H1 (cell line): ENCODE data around the gene DOCK9. TPM values are rescaled to one million over a fixed set of nuclear protein-coding genes. Genes with fewer than 3 reads are reported as not detected.

Source experiments
- CTCF ChIA-PET: fragments of 300-600 bp; sonication (Branson Sonifier 250); formaldehyde crosslinking; loops from one replicate; lab custom pipeline; 2021; ENCODE audit not compliant: partially characterized antibody; lab: Charles Lee
- POLR2A ChIA-PET: fragments of 300-600 bp; sonication (Branson Sonifier 250); formaldehyde crosslinking; loops from one replicate; lab custom pipeline; 2021; ENCODE audit warnings: inconsistent platforms; ENCODE audit not compliant: partially characterized antibody; lab: Charles Lee
- DNase-seq, 2 experiments: peaks; one replicate each; pipeline versions ENCODE4 v3.0.0 to v3.0.0-alpha.2; 2010 to 2022; ENCODE audit warnings: low spot score in 2 of 2, low read depth in 1 of 2, mixed read lengths in 1 of 2
- FAIRE-seq: peaks from 2 replicates; lab custom pipeline; 2011; peaks lifted over from hg19 to GRCh38; lab: Jason Lieb, UNC
- H2AFZ ChIP-seq: 2 replicates; pipeline ENCODE4 v1.8.1; 2012; ENCODE audit warnings: low read length, inconsistent platforms
- H2AK5ac ChIP-seq: 2 replicates; pipeline ENCODE4 v1.6.1; 2013; ENCODE audit warnings: low read depth, low read length
- H2BK120ac ChIP-seq: replicated peaks from 2 replicates; pipeline ENCODE3; 2013; ENCODE audit warnings: low read depth, low read length, inconsistent platforms
- H2BK12ac ChIP-seq: 2 replicates; pipeline ENCODE4 v1.6.1; 2013; ENCODE audit warnings: low read depth, low read length
- H2BK15ac ChIP-seq: 2 replicates; pipeline ENCODE4 v1.6.1; 2013; ENCODE audit warnings: low read length
- H2BK20ac ChIP-seq: 2 replicates; pipeline ENCODE4 v1.6.1; 2013; ENCODE audit warnings: low read length
- H2BK5ac ChIP-seq: 2 replicates; pipeline ENCODE4 v1.6.1; 2013; ENCODE audit warnings: low read depth, low read length
- H3K14ac ChIP-seq: 2 replicates; pipeline ENCODE4 v1.6.1; 2013; ENCODE audit warnings: inconsistent platforms; ENCODE audit not compliant: insufficient read length
- H3K18ac ChIP-seq: 2 replicates; pipeline ENCODE4 v1.6.1; 2013; ENCODE audit warnings: low read length; ENCODE audit errors: extremely low read depth
- H3K23ac ChIP-seq: 2 replicates; pipeline ENCODE4 v1.6.1; 2013; ENCODE audit warnings: inconsistent platforms; ENCODE audit not compliant: insufficient read length
- H3K23me2 ChIP-seq: 2 replicates; pipeline ENCODE4 v1.6.1; 2013; ENCODE audit warnings: low read depth, low read length
- H3K27ac ChIP-seq: 2 replicates; pipeline ENCODE4 v1.6.1; 2011; ENCODE audit warnings: low read depth, low read length, inconsistent platforms
- H3K27me3 ChIP-seq, 4 experiments: replicated peaks in 1 of 4; 1 replicate in 1 of 4; 2 replicates in 3 of 4; pipeline versions ENCODE4 v1.6.1 to v1.8.1; 2011 to 2013; ENCODE audit warnings: low read length in 3 of 4, mild to moderate bottlenecking in 3 of 4, inconsistent platforms in 2 of 4, mixed read lengths in 2 of 4, moderate library complexity in 1 of 4; ENCODE audit not compliant: control insufficient read depth in 3 of 4, insufficient read depth in 3 of 4; ENCODE audit errors: extremely low read depth in 1 of 4
- H3K36me3 ChIP-seq, 4 experiments: 2 replicates each; pipeline versions ENCODE4 v1.6.1 to v1.8.1; 2011 to 2013; ENCODE audit warnings: mild to moderate bottlenecking in 4 of 4, low read length in 3 of 4, moderate library complexity in 2 of 4, control low read depth in 1 of 4, inconsistent platforms in 1 of 4; ENCODE audit not compliant: insufficient read depth in 4 of 4, control insufficient read depth in 2 of 4
- H3K4ac ChIP-seq: replicated peaks from 2 replicates; pipeline ENCODE3; 2013; ENCODE audit warnings: low read length, low read depth, mixed read lengths, inconsistent platforms; ENCODE audit not compliant: insufficient read length
- H3K4me1 ChIP-seq, 4 experiments: replicated peaks in 1 of 4; 1 replicate in 1 of 4; 2 replicates in 3 of 4; pipeline versions ENCODE4 v1.6.1 to v1.8.1; 2011 to 2013; ENCODE audit warnings: low read length in 3 of 4, inconsistent platforms in 2 of 4, mixed read lengths in 1 of 4; ENCODE audit not compliant: insufficient read depth in 4 of 4, control insufficient read depth in 3 of 4
- H3K4me2 ChIP-seq, 2 experiments: 2 replicates each; pipeline versions ENCODE4 v1.6.1 to v1.8.1; 2011 to 2013; ENCODE audit warnings: low read depth in 2 of 2, low read length in 2 of 2, control low read depth in 1 of 2, inconsistent platforms in 1 of 2, mild to moderate bottlenecking in 1 of 2; ENCODE audit not compliant: insufficient read depth in 1 of 2
- H3K4me3 ChIP-seq, 4 experiments: fragments of 200-600, 300-600 bp in 1 of 4; sonication (generic), shearing (Covaris generic), sonication (Bioruptor Twin) in 1 of 4; 2 replicates each; pipeline versions ENCODE4 v1.5.1 to v1.8.1; 2011 to 2016; ENCODE audit warnings: low read length in 4 of 4, low read depth in 3 of 4, control low read depth in 2 of 4, inconsistent platforms in 2 of 4, mild to moderate bottlenecking in 2 of 4, mixed read lengths in 1 of 4, moderate library complexity in 1 of 4; ENCODE audit not compliant: insufficient read depth in 2 of 4; ENCODE audit errors: extremely low read depth in 1 of 4
- H3K56ac ChIP-seq: replicated peaks from 2 replicates; pipeline ENCODE3; 2013; ENCODE audit warnings: low read depth, mild to moderate bottlenecking, mixed read lengths, low read length, inconsistent platforms; ENCODE audit not compliant: insufficient read length
- H3K79me1 ChIP-seq: 2 replicates; pipeline ENCODE4 v1.6.1; 2013; ENCODE audit warnings: low read depth, low read length, control low read depth
- H3K79me2 ChIP-seq, 2 experiments: 2 replicates each; pipeline versions ENCODE4 v1.6.1 to v1.8.1; 2012 to 2013; ENCODE audit warnings: low read length in 2 of 2, mild to moderate bottlenecking in 2 of 2, inconsistent platforms in 1 of 2; ENCODE audit not compliant: insufficient read depth in 2 of 2, control insufficient read depth in 1 of 2
- H3K9ac ChIP-seq, 4 experiments: replicated peaks in 1 of 4; 1 replicate in 1 of 4; 2 replicates in 3 of 4; pipeline versions ENCODE4 v1.6.1 to v1.8.1; 2011 to 2013; ENCODE audit warnings: low read depth in 3 of 4, low read length in 3 of 4, control low read depth in 2 of 4, mild to moderate bottlenecking in 2 of 4, moderate library complexity in 2 of 4, inconsistent platforms in 1 of 4; ENCODE audit errors: extremely low read depth in 1 of 4
- H3K9me3 ChIP-seq, 2 experiments: 2 replicates each; pipeline versions ENCODE4 v1.6.1 to v1.8.1; 2012 to 2013; ENCODE audit warnings: mild to moderate bottlenecking in 2 of 2, moderate library complexity in 2 of 2, control low read depth in 1 of 2, inconsistent platforms in 1 of 2, low read depth in 1 of 2, low read length in 1 of 2, mixed read lengths in 1 of 2; ENCODE audit not compliant: insufficient read depth in 2 of 2
- H4K20me1 ChIP-seq, 2 experiments: replicated peaks in 1 of 2; 2 replicates each; pipeline versions ENCODE3 to v1.8.1; 2011 to 2013; ENCODE audit warnings: inconsistent platforms in 2 of 2, low read length in 2 of 2, mild to moderate bottlenecking in 1 of 2; ENCODE audit not compliant: insufficient read depth in 2 of 2, control insufficient read depth in 1 of 2
- H4K5ac ChIP-seq: 2 replicates; pipeline ENCODE4 v1.6.1; 2013; ENCODE audit warnings: low read length, low read depth, mixed read lengths, inconsistent platforms; ENCODE audit not compliant: insufficient read length
- H4K8ac ChIP-seq: 2 replicates; pipeline ENCODE4 v1.8.0; 2013; ENCODE audit warnings: mild to moderate bottlenecking, moderate library complexity, low read length, inconsistent platforms; ENCODE audit not compliant: insufficient read depth; ENCODE audit errors: extremely low read depth
- H4K91ac ChIP-seq: replicated peaks from 2 replicates; pipeline ENCODE3; 2013; ENCODE audit warnings: low read length, mixed read lengths, inconsistent platforms; ENCODE audit not compliant: insufficient read length
- ASH2L ChIP-seq: fragments of 200-600, 300-600 bp; sonication (generic); IDR thresholded peaks from one replicate; pipeline ENCODE4 v1.7.1; 2017; ENCODE audit warnings: low read length
- CBX5 ChIP-seq: fragments of 300-800, 300-1000 bp; sonication (generic); IDR thresholded peaks from 2 replicates; pipeline ENCODE4 v1.7.1; 2016; ENCODE audit warnings: antibody characterized with exemption, low read length, low read depth
- CTCF ChIP-seq, 3 experiments: IDR thresholded peaks; 1 replicate in 2 of 3; 2 replicates in 1 of 3; pipeline versions ENCODE4 v1.5.1 to v1.6.1; 2011; ENCODE audit warnings: low read length in 3 of 3, mild to moderate bottlenecking in 3 of 3, inconsistent platforms in 2 of 3, low read depth in 1 of 3, moderate library complexity in 1 of 3; ENCODE audit not compliant: insufficient read depth in 1 of 3; ENCODE audit errors: control extremely low read depth in 1 of 3
- MAFK ChIP-seq: IDR thresholded peaks from 2 replicates; pipeline ENCODE4 v1.6.1; 2012; ENCODE audit warnings: low read depth, mild to moderate bottlenecking, improper control_type of control experiment, low read length
- RBBP5 ChIP-seq: IDR thresholded peaks from 2 replicates; pipeline ENCODE4 v1.7.1; 2012; ENCODE audit warnings: low read depth, mild to moderate bottlenecking, inconsistent platforms, low read length, moderate library complexity, borderline replicate concordance
- RFX5 ChIP-seq: IDR thresholded peaks from 2 replicates; pipeline ENCODE4 v1.6.1; 2011; ENCODE audit warnings: low read depth, low read length, improper control_type of control experiment, borderline replicate concordance
- RNF2 ChIP-seq: fragments of 200-900, 300-1000 bp; sonication (generic); IDR thresholded peaks from 2 replicates; pipeline ENCODE4 v1.7.1; 2016; ENCODE audit warnings: borderline replicate concordance, low read depth, mild to moderate bottlenecking, antibody characterized with exemption, low read length; ENCODE audit not compliant: poor library complexity, severe bottlenecking; ENCODE audit errors: missing control alignments
- RXRA ChIP-seq: IDR thresholded peaks from 2 replicates; pipeline ENCODE4 v1.6.1; 2011; ENCODE audit warnings: low read depth, mild to moderate bottlenecking, low read length, moderate library complexity; ENCODE audit not compliant: insufficient read depth
- SIN3A ChIP-seq, 2 experiments: IDR thresholded peaks in 1 of 2; conservative IDR thresholded peaks in 1 of 2; 2 replicates each; pipeline ENCODE4 v1.6.1; 2011 to 2012; ENCODE audit warnings: low read length in 2 of 2, improper control_type of control experiment in 1 of 2, low read depth in 1 of 2, mild to moderate bottlenecking in 1 of 2
- SP2 ChIP-seq: IDR thresholded peaks from 2 replicates; pipeline ENCODE4 v1.6.1; 2012; ENCODE audit warnings: mild to moderate bottlenecking, low read length, inconsistent platforms
- SP4 ChIP-seq: IDR thresholded peaks from 2 replicates; pipeline ENCODE4 v1.6.1; 2012; ENCODE audit warnings: low read length, inconsistent platforms
- TBP ChIP-seq: IDR thresholded peaks from 2 replicates; pipeline ENCODE4 v1.6.1; 2011; ENCODE audit warnings: low read depth, low read length, improper control_type of control experiment
- WGBS, 2 experiments: shearing (Covaris generic) in 1 of 2; methylation state at CpG; one replicate each; pipeline versions ENCODE4 v1.1.6 to v1.1.7; 2013 to 2015; ENCODE audit warnings: low lambda C conversion rate in 2 of 2, mixed read lengths in 2 of 2, inconsistent platforms in 1 of 2, low coverage in 1 of 2, missing lambda C conversion rate in 1 of 2; ENCODE audit not compliant: insufficient replicate concordance in 2 of 2, insufficient coverage in 1 of 2, insufficient read length in 1 of 2; ENCODE audit errors: extremely low coverage in 1 of 2, missing lambda C conversion rate in 1 of 2; 5-methylcytosine and 5-hydroxymethylcytosine counted together
- polyA plus RNA-seq, 7 experiments: library from polyadenylated mRNA; depleted of rRNA in 3 of 7; stranded (reverse) in 5 of 7; unstranded in 2 of 7; fragments of >200 nt in 5 of 7; fragments of 200-250 nt in 2 of 7; gene quantifications; 1 replicate in 5 of 7; 2 replicates in 1 of 7; 4 replicates in 1 of 7; pipeline versions ENCODE4 v1.2.1 to v1.2.3, GENCODE V29; 2011 to 2013; ENCODE audit warnings: missing spikeins in 2 of 7, mixed read lengths in 2 of 7
- total RNA-seq: library from RNA; stranded (reverse); fragmentation: NEBNext Ultra II Directional; extraction: Animal tissue kit (Norgen Biotek cat#: 25700); gene quantifications from 2 replicates; pipeline ENCODE4 v1.2.1, GENCODE V29; 2021

Gene DOCK9
- total and polyA plus RNA-seq, 2 of the 8 experiments (the other 6 are each of a cell fraction or from before 2014, with no cell fraction given) = 21.6 to 31.5 TPM

GRCh38 chr13:98990701-98991100 is 12.8 kb upstream of the DOCK9 start:
- Histone ChIP-seq H3K4me1 (peaks cover 0 to 8% (median 4%) of the 10 kb centered on the region in 4 experiments; a peak in 5 of 7 replicates), H3K36me3 (no peaks in the 10 kb centered on the region), H3K56ac (no peak overlapping the region), H2AK5ac (no peak overlapping the region), H3K4ac (no peak overlapping the region), H2BK5ac (no peak overlapping the region), H3K4me2 (no peak overlapping the region), H3K27me3 (no peaks in the 10 kb centered on the region), H2BK20ac (no peak overlapping the region), H2BK120ac (no peak overlapping the region), H3K27ac (no peak overlapping the region), H2BK12ac (no peak overlapping the region), H2BK15ac (no peak overlapping the region), H3K14ac (no peak overlapping the region), H3K23ac (no peak overlapping the region), H4K20me1 (no peaks in the 10 kb centered on the region), H2AFZ (no peak overlapping the region), H4K5ac (no peak overlapping the region), H3K9ac (no peak overlapping the region), H3K23me2 (no peaks in the 10 kb centered on the region), H4K8ac (no peak overlapping the region), H3K79me1 (no peaks in the 10 kb centered on the region), H3K79me2 (no peaks in the 10 kb centered on the region), H3K18ac (no peak overlapping the region), H3K9me3 (no peaks in the 10 kb centered on the region), H3K4me3 (no peak overlapping the region), H4K91ac (no peak overlapping the region)
- DNase-seq (no peak), FAIRE-seq (no peak)
- 94% methylated on average over 3 of the region's 3 CpGs; no CpG with 5 or more reads in 1 of the 2 experiments for WGBS, 2 experiments
- CTCF ChIA-PET = interaction anchor here (1.4 kb wide), 2 partner anchors 9 to 43 kb away, joined by 4 to 6 read pairs; no protein-coding TSS in a partner anchor
- POLR2A ChIA-PET = no interaction called here
- TF ChIP-seq SIN3A (conservative IDR thresholded peaks at IDR 0.05 in 1 of 2, IDR thresholded peaks at IDR 0.05 in 1 of 2; ENCODE audit: low read depth in 1 of 2, low read length in 2 of 2) (no peak), RXRA (no peak), RBBP5 (no peak), CBX5 (no peak), SP2 (no peak), MAFK (no peak), RNF2 (no peak), ASH2L (no peak), RFX5 (no peak), SP4 (no peak), TBP (no peak), CTCF (IDR thresholded peaks at IDR 0.05; ENCODE audit: control extremely low read depth in 1 of 3, insufficient read depth in 1 of 3, low read depth in 1 of 3, low read length in 3 of 3) (no peak)
